Erythroblast (primary cell): ENCODE measurements around the gene PBOV1.

ENCODE experiments used
- GATA1 ChIP-seq: IDR thresholded peaks from 2 replicates; pipeline ENCODE4 v1.6.1; 2011; ENCODE audit warnings: low read depth, mild to moderate bottlenecking, control low read depth, low read length, moderate library complexity
- POLR2A ChIP-seq: IDR thresholded peaks from 2 replicates; pipeline ENCODE4 v1.6.1; 2011; ENCODE audit warnings: mild to moderate bottlenecking, low read length

- TF ChIP-seq POLR2A (no peak), GATA1 (no peak)
These were observed 30.6 kb upstream of the PBOV1 start for GRCh38 chr6:138248878-138249277.
